Sigmoid colon (tissue), 4 donors: ENCODE results near the gene MANBA.

Experiments
- POLR2AphosphoS5 ChIP-seq, 4 donors: sonication (generic); formaldehyde crosslinking; IDR thresholded peaks; one replicate each; pipeline ENCODE4 v1.6.1; 2017; ENCODE audit warnings: antibody characterized with exemption in 4 of 4
- TF ChIP-seq, protein P1 (sequence below), 4 experiments: fragments of 450-650 bp in 3 of 4; fragments of 200-600 bp in 1 of 4; IDR thresholded peaks; one replicate each; pipeline ENCODE4 v1.5.1; 2016 to 2019; ENCODE audit warnings: antibody characterized with exemption in 4 of 4, mild to moderate bottlenecking in 3 of 4, moderate library complexity in 2 of 4

GRCh38 chr4:102736636-102737549 is 23.9 kb downstream of the MANBA start:
- TF ChIP-seq, protein P1, sequence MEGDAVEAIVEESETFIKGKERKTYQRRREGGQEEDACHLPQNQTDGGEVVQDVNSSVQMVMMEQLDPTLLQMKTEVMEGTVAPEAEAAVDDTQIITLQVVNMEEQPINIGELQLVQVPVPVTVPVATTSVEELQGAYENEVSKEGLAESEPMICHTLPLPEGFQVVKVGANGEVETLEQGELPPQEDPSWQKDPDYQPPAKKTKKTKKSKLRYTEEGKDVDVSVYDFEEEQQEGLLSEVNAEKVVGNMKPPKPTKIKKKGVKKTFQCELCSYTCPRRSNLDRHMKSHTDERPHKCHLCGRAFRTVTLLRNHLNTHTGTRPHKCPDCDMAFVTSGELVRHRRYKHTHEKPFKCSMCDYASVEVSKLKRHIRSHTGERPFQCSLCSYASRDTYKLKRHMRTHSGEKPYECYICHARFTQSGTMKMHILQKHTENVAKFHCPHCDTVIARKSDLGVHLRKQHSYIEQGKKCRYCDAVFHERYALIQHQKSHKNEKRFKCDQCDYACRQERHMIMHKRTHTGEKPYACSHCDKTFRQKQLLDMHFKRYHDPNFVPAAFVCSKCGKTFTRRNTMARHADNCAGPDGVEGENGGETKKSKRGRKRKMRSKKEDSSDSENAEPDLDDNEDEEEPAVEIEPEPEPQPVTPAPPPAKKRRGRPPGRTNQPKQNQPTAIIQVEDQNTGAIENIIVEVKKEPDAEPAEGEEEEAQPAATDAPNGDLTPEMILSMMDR (IDR thresholded peaks at IDR 0.05), result no peak
- no peak for TF ChIP-seq POLR2AphosphoS5 (IDR thresholded peaks at IDR 0.05)
